RWPE1 (cell line): Measurements from ENCODE around the gene ZNF629.

Experiments
- CTCF ChIA-PET: fragments of 350-600 bp; sonication (Branson Sonifier 250); formaldehyde crosslinking; extraction: SDS; loops from one replicate; lab custom pipeline; 2021; lab: Yijun Ruan, JAX
- POLR2A ChIA-PET: fragments of 400-600 bp; formaldehyde crosslinking; extraction: SDS; loops from one replicate; lab custom pipeline; 2020; ENCODE audit warnings: antibody characterized with exemption; ENCODE audit not compliant: low non-redundant PET; lab: Yijun Ruan, JAX
- DNase-seq: peaks from one replicate; pipeline ENCODE4 v3.0.0; 2012; ENCODE audit warnings: low spot score
- H3K27ac ChIP-seq: fragments of 450-650 bp; 2 replicates; pipeline ENCODE4 v1.5.1; 2017
- TF ChIP-seq, protein P1 (sequence below): fragments of 450-650 bp; conservative IDR thresholded peaks from 2 replicates; pipeline ENCODE4 v1.5.1; 2017; ENCODE audit warnings: low read depth, mild to moderate bottlenecking

Gene ZNF629

DNA sequence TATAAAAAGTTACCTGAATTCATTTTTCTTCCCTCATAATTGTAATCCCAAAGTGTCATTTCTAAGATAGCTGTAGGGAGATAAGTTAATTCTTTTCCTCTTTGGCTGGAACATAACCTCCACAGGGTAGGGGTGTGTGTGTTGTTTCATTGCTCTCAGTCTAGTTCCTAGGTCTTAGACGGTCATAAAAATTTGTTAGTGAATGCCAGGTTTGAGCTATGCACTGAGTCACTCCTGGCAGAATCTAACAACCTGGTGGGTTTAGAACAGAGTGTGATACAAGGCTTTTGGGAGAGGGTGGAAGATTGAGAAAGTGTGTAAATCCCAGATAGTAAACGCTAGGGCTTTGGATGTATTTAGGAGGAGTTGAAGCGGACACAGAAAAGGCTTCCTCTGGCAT, 39.7 kb downstream of the ZNF629 start:
- DNase-seq = peak; percentile 32
- peak overlapping the region; percentile 94 for H3K27ac ChIP-seq
- TF ChIP-seq, protein P1, sequence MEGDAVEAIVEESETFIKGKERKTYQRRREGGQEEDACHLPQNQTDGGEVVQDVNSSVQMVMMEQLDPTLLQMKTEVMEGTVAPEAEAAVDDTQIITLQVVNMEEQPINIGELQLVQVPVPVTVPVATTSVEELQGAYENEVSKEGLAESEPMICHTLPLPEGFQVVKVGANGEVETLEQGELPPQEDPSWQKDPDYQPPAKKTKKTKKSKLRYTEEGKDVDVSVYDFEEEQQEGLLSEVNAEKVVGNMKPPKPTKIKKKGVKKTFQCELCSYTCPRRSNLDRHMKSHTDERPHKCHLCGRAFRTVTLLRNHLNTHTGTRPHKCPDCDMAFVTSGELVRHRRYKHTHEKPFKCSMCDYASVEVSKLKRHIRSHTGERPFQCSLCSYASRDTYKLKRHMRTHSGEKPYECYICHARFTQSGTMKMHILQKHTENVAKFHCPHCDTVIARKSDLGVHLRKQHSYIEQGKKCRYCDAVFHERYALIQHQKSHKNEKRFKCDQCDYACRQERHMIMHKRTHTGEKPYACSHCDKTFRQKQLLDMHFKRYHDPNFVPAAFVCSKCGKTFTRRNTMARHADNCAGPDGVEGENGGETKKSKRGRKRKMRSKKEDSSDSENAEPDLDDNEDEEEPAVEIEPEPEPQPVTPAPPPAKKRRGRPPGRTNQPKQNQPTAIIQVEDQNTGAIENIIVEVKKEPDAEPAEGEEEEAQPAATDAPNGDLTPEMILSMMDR = no peak
- CTCF ChIA-PET = interaction anchor here (0.6 to 0.9 kb wide), 2 partner anchors 44 to 949 kb away, joined by 3 read pairs; no protein-coding TSS in a partner anchor
- POLR2A ChIA-PET = interaction anchor here (0.6 kb wide), 1 partner anchor 28 kb away, joined by 3 read pairs; no protein-coding TSS in a partner anchor

DNA sequence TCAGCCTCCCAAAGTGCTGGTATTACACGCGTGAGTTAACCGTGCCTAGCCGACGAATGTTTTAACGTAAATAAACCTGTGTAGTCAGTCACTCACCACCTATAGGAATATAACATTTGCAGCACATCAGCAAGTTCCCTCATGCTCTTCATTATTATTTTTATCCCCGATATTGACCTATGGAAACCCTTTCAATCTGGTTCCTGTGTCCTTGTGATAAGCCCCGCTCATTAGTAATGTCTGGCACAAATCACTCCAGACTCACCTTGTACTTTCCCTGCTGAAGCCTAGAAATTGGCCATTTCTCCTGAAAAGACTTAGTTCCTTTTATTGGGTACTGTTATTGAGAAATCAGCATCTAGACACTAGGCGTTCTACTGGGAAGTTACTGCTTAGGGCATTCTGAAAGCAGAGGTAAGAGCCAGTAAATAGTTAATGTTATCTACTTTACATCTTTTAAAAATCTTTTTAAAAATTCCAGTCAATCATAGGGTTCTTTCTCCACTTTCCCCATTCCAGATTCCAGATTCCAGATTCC, 40.3 kb downstream of the ZNF629 start:
- H3K27ac ChIP-seq = peak overlapping the region; percentile 62
- DNase-seq = no peak
- TF ChIP-seq, protein P1 = no peak
- CTCF ChIA-PET = no interaction called here
- POLR2A ChIA-PET = interaction anchor here (0.6 kb wide), 1 partner anchor 29 kb away, joined by 3 read pairs; no protein-coding TSS in a partner anchor

- CTCF ChIA-PET = no interaction called here
Observed at GRCh38 chr16:30745082-30745481, 41.9 kb downstream of the ZNF629 start.

GRCh38 chr16:30744183-30744582, 42.8 kb downstream of the ZNF629 start:
- DNase-seq = no peak
- TF ChIP-seq, protein P1 = no peak
- peak overlapping the region; percentile 54 for H3K27ac ChIP-seq
- ChIA-PET POLR2A (no interaction called here), CTCF (no interaction called here)

More at GRCh38 chr16:30745082-30745481, 41.9 kb downstream of the ZNF629 start:
- POLR2A ChIA-PET = no interaction called here
- TF ChIP-seq, protein P1 = no peak
- DNase-seq = no peak
- H3K27ac ChIP-seq = no peak overlapping the region

GRCh38 chr16:30743716-30744115, 43.3 kb downstream of the ZNF629 start:
- no peak for DNase-seq
- ChIA-PET POLR2A (no interaction called here), CTCF (interaction anchor here (0.6 kb wide), 1 partner anchor 62 kb away, joined by 3 read pairs; no protein-coding TSS in a partner anchor)
- peak overlapping the region; percentile 54 for H3K27ac ChIP-seq
- TF ChIP-seq, protein P1 = no peak

DNA sequence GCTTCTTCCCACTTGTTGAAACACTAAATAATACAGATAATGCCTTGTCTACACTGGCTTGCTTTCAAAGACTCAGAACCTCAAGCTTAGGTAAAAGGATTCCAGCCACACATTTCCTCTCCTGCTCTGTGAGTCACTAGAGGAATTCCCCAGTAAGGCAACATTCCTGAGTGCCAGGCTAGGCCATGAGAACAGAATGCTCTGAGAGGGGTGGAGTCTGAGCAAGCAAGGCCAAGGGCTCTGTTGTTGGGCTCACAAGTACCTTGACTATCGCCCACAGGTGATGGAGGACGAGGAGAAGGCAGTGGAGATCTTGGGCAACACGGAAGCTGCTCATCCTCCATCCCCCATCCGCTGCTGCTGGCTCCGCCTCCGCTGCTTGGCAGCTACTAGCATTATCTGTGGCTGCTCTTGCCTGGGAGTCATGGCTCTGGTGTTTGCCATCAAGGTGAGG, 45.5 kb downstream of the ZNF629 start:
- ChIA-PET CTCF (no interaction called here), POLR2A (interaction anchor here (0.8 kb wide), 1 partner anchor 28 kb away, joined by 4 read pairs; no protein-coding TSS in a partner anchor)
- peak overlapping the region; percentile 88 for H3K27ac ChIP-seq
- DNase-seq = peak; percentile 95
- TF ChIP-seq, protein P1 = no peak
